GM12875 (cell line): ENCODE measurements around the gene RAB35.

Source experiments
- H3K4me3 ChIP-seq: one replicate; pipeline ENCODE4 v1.5.1; 2011; ENCODE audit warnings: low read depth, low read length, control low read depth
- TF ChIP-seq, protein P1 (sequence below): IDR thresholded peaks from 2 replicates; pipeline ENCODE4 v1.5.1; 2011; ENCODE audit warnings: low read depth, mild to moderate bottlenecking, control low read depth, inconsistent platforms, low read length, moderate library complexity, borderline replicate concordance; ENCODE audit not compliant: insufficient read depth

The RAB35 gene

GRCh38 chr12:120156315-120157259 is 40.0 kb upstream of the RAB35 start:
- H3K4me3 ChIP-seq: no peak overlapping the region
- TF ChIP-seq, protein P1, sequence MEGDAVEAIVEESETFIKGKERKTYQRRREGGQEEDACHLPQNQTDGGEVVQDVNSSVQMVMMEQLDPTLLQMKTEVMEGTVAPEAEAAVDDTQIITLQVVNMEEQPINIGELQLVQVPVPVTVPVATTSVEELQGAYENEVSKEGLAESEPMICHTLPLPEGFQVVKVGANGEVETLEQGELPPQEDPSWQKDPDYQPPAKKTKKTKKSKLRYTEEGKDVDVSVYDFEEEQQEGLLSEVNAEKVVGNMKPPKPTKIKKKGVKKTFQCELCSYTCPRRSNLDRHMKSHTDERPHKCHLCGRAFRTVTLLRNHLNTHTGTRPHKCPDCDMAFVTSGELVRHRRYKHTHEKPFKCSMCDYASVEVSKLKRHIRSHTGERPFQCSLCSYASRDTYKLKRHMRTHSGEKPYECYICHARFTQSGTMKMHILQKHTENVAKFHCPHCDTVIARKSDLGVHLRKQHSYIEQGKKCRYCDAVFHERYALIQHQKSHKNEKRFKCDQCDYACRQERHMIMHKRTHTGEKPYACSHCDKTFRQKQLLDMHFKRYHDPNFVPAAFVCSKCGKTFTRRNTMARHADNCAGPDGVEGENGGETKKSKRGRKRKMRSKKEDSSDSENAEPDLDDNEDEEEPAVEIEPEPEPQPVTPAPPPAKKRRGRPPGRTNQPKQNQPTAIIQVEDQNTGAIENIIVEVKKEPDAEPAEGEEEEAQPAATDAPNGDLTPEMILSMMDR: no peak

DNA sequence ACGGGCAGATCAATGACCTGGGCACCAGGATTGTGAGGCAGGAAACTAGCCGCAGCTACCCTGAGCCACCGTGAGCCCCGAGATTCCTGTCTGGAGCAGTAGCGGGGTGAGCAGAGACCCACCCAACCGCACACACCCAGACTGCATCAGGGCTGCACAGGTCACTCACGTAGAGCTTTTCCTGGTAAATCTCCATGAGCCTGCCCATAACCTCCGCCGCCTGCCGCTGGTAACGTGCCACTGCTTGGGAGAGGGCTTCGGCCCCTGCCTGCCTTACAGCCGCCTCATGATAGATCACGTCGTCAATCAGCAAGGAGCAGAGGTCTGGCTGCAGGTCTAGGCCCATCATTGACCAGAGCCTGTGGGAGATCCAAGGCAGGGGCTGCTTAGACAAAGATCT is 38.5 kb upstream of the RAB35 start:
- TF ChIP-seq, protein P1: no peak
- H3K4me3 ChIP-seq: no peak overlapping the region

DNA sequence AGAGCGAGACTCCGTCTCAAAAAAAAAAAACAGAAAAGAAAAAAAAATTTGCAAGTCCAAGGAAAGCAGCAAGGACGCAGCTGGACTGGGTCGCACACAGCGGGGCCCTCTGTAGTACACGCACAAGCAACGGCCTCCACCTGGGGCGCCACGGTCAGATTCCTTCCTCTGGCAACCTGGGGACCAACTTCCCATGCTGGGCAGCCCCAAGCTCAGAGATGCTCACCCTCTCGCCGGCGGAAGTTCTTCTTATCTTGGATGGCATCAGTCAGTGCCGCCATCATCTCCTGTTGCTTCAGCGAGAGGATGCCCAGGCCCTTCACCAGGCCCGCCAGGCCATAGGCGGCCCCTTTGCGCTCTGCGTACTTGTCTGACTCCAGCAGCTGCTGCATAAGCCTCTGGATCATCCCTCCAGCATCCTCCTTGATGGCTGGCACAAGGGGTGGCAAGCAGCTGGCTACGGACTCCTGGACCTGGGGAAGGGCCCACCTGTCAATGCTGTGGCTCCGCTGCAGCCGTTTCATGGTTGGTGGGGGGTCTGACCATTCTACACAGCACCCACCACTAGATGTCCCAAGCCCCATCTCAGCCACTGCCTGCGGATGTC is 34.5 kb upstream of the RAB35 start:
- H3K4me3 ChIP-seq: no peak overlapping the region
- TF ChIP-seq, protein P1: no peak

DNA sequence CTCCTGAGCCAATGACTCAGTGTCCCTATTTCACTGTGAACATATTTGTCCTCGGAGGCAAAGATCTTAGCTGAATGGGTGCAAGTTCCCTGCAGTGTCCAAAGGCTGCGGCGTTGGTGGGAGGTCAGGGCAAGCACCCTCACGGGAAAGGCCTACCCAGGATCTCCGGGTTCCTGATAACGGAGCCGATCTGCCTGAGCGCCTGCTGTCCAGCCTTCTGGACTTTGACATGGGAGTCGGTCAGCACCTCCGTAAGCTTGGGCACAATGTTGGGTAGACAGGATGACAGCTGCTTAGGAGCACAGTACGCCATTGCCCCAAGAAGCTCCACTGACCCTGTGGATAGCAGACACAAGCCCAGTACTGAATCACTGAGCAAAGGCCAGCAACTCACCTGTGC is 31.5 kb upstream of the RAB35 start:
- H3K4me3 ChIP-seq: no peak overlapping the region
- TF ChIP-seq, protein P1: no peak

DNA sequence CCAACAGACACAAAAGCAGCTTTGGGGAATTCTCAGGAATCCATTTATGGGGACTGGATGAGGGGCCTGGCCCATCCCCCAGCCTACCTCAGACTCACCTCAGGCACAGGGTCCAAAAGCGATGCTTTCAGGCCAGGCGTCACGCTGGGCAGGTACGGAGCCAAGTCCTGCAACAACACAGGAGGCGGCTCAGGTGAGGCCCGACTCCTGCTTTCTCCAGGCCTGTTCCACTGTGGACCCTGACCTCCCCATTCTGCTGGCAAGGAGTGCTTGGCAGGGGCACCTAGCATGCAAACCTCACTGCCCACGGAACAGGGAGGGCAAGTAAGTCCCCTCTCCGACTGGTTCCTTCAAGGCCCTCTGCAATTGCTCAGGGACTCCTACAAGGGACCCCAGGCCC is 28.6 kb upstream of the RAB35 start:
- TF ChIP-seq, protein P1: no peak
- no peak overlapping the region for H3K4me3 ChIP-seq

- H3K4me3 ChIP-seq: no peak overlapping the region
- TF ChIP-seq, protein P1: no peak
Observed at GRCh38 chr12:120144215-120144614, 27.7 kb upstream of the RAB35 start.
